ENCODE measurements around the gene GPR157.
"Not testable (repeated sequence)": the region's sequence is repeated elsewhere in the genome, so short reads cannot be mapped to it uniquely, and the experiment has no call there.

The GPR157 gene, protein sequence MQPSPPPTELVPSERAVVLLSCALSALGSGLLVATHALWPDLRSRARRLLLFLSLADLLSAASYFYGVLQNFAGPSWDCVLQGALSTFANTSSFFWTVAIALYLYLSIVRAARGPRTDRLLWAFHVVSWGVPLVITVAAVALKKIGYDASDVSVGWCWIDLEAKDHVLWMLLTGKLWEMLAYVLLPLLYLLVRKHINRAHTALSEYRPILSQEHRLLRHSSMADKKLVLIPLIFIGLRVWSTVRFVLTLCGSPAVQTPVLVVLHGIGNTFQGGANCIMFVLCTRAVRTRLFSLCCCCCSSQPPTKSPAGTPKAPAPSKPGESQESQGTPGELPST

DNA sequence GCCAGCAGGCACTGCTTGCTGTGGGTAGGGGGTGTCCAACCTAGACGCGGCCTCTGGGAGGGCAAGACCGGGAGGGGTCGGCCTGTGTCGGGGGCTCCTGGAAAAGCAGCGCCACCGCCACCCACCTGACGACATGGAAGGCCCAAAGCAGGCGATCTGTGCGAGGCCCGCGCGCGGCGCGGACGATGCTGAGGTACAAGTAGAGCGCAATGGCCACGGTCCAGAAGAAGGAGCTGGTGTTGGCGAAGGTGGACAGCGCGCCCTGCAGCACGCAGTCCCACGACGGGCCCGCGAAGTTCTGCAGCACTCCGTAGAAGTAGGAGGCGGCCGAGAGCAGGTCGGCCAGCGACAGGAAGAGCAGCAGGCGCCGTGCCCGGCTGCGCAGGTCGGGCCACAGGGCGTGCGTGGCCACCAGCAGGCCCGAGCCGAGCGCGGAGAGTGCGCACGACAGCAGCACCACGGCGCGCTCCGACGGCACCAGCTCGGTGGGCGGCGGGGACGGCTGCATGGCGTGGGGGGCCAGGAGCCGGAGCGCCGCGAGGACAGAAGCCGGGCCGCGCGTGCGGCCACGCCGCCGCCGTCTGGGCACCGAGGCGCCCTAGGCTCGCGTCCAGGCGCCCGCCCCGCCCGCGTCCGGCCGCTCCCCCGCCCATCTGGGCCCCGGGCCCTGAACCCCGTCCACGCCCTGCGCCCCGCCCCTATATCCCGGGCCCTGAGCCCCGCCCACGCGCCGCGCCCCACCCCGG, at the start of gene GPR157:
Gene GPR157, minus strand, starts transcription at position 583 of the 746 bp plus-strand sequence. Its CDS starts 75 bp downstream, at position 508.
- DNase-seq = peak; percentile 53

DNA sequence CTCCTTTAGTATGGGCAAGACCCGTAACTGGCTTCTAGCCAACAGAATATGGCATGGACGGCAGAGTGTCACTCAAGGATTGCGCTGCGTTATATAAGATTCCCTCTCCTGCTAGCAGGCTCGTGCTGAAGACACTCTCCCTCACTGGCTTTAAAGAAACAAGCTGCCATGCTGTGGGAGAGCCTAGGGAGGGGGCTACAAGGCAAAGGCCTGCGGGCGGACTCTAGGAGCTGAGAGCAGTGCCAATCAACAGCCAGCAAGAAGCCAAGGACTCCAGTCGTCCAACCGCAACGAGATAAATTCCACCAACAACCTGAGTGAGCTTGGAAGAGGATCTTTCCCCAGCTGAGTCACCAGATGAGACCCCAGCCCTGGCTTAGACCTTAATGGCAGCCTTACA, 45.9 kb upstream of the GPR157 start:
- no peak for DNase-seq

GRCh38 chr1:9174243-9174642, 45.3 kb upstream of the GPR157 start:
- no peak for DNase-seq

DNA sequence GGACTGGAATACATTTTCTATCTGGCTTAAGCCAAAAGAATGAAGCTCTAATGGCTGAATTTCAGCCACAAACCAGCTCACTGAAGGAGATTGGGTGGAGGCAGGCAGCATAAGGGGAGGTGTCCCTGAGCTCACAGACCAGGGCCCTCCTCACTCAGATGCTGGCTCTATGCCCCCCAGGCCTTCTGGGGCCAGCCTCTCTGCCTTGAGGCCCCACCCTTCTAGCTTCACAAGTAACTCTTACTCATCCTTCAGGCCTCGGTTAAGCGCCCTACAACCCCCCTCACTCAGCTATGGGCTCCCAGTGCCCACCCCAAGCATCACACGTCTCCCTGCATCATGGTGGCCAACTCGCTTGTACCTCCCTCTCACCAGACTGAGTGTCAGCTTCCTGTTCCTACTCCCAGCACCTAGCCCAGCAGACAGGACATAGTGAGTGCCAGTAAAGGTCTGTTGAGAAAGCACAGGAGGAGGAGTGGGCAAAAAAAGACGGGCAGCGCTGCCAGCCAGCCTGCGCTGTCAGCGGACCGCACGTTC, 40.8 kb upstream of the GPR157 start:
- no peak for DNase-seq

DNA sequence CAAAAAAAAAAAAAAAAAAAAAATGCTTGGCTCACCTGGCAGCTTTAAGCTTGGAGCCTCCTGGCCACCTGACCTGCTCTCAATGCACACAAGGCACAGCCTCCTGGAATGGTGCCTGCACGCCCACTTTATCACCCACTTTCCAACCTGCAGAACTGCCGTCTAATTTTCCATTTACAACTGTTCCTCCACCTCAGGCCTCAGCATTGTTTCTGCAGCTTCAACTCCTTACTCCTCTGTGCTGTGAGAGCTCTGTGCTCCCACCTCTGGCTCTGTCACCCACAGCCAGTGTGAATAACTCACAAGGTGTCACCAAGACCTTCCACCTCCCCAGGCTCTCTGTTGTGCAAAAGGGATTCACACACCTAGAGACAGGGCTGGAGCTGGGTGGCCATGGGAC, 38.7 kb upstream of the GPR157 start:
- no peak for DNase-seq

DNA sequence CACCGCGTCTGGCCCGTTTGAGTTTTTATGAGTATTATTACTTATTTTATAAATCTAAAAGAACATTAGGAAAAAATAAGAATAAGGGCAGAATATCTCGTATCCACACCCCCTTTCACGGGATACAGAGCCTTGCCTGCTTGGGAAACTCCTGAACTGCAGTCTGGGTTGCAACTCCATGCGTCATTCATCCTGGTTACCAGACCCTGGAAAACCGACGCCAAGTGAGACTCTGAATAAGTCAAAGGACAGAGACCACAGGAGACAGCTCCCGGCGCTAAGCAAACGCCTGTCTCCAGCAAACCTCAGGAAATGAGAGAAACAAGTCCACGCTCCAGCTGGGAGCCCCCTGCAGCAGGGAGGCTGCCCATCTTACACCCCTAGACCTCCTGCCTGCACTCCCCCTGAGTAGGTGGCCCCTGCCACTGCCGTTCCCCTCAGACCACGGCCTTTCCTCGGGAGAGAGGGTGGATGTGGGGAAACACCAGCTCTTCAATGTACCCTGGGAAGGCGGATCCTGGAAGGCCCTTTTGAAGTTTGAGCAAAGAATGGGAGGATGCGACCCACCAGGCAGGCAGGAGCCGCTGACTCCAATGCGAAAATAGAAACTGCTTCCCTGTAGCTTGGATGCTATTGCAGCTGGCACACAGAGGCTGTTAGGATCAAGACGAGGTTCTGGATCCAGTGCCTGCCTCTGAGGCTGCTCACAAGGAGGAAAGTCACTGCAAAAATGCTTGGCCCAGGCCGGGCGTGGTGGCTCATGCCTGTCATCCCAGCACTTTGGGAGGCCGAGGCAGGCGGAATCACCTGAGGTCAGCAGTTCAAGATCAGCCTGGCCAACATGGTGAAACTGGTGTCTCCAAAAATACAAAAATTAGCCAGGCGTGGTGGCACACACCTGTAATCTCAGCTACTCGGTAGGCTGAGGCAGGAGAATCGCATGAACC, 37.7 kb upstream of the GPR157 start:
- DNase-seq = no peak

- DNase-seq = no peak
These were observed 36.5 kb upstream of the GPR157 start for GRCh38 chr1:9165396-9165795.

DNA sequence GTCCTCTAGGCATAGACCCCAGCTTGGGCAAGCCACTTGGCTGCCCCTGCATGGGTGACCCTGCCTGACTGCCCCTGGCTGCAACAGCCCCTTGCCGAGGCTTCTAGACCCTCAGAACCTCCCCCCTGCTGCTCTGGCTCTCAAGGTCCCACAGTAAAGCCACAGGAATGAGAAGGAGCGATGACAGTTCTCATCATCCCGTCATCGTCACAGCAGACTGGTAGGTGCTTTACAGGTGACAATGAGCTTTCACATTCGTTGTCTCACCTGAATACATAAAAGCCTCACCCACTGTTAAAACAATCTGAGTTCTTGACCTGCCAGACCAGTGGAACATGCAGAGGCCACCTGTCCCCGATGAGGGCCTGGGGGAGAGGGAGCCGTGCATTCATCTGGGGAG, 36.0 kb upstream of the GPR157 start:
- DNase-seq = no peak

DNA sequence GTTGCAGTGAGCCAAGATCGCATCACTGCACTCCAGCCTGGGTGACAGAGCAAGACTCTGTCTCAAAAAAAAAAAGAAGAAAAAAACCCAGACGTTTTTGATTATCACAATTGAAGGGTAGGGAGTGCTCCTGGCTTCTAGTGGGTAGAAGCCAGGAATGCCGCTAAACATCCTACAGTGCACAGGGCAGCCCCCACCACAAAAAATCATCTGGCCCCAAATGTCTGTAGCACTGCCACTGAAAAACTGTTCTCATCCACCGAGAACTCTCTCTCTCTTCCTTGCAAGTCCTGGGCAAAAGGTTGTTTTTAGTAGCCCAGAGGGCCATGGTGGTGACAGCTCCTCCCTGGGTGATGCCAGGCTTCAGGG, 35.6 kb upstream of the GPR157 start:
- DNase-seq = no peak

GRCh38 chr1:9161963-9162362, 33.1 kb upstream of the GPR157 start:
- DNase-seq = no peak

GRCh38 chr1:9161342-9161741, 32.4 kb upstream of the GPR157 start:
- no peak for DNase-seq

DNA sequence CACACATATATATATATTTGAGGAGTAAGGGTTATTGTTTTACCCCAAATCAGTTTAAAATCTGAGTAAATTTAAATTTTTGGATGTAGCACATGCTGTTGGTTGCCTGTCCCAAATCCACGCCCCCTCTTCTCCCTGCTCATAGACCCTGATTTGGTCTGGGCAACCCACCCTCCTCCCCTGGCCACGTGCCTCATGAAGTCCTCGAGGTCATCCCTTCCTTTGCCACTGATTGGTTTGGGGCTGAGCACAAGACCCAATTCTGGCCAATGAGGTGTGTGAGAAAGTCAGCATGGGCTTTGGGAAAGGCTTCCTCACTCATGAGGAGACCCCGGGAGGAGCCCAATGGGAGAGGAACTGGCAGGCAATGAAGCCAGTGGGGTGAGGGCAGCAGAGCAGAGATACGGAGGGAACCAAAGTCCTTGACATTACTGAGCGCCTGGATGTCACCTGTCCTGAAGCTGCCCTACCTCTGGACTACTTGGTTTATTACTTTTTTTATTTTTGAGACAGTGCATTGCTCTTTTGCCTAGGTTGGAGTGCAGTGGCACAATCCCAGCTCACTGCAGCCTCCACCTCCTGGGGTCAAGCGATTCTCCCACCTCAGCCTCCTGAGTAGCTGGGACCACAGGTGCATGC, 31.3 kb upstream of the GPR157 start:
- DNase-seq = no peak

- DNase-seq = no peak
These were observed 27.0 kb upstream of the GPR157 start for GRCh38 chr1:9155879-9156278.

DNA sequence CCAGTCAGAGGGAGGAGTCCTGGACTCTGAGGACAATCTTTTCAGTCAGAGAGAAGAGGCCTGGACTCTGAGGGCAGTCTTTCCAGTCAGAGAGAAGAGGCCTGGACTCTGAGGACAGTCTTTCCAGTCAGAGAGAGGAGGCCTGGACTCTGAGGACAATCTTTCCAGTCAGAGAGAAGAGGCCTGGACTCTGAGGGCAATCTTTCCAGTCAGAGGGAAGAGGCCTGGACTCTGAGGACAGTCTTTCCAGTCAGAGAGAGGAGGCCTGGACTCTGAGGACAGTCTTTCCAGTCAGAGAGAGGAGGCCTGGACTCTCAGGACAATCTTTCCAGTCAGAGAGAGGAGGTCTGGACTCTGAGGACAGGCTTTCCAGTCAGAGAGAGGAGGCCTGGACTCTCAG, 26.5 kb upstream of the GPR157 start:
- DNase-seq = not testable (repeated sequence)

DNA sequence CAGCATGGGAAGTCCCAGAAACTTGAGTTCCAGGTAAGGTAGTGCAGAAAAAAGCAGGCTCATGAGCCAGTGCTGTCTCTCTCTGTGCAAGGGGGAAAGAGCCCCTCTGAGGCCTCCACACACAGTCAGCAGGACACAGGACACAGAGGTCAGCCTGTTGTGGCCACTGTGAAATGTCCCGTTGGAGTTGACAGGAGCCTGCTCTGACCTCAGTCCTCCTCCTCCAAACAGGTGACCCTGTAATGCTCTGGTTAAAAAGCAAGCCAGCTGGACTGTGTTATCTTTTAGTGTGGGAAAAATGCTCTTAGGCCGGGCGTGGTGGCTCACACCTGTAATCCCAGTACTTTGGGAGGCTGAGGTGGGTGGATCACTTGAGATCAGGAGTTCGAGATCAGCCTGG, 24.2 kb upstream of the GPR157 start:
- DNase-seq = no peak

DNA sequence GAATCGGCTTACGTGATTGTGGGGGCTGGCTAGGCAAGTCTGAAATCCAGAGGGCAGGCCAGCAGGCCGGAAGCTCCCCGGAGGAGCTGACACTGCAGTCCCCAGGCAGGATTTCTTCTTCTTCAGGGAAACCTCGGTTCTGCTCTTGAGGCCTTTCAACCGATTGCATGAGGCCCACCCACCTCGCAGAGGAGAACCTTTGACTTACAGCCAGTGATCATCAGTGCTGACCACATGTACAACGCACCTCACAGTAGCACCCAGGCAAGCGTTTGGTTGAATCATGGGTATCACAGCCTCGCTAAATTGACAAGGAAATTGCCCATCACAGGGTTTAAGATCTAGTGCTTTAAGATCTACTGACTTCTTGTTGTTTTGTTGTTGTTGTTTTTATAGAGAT, 23.6 kb upstream of the GPR157 start:
- DNase-seq = no peak

GRCh38 chr1:9151328-9151860, 22.5 kb upstream of the GPR157 start:
- no peak for DNase-seq

GRCh38 chr1:9150582-9151327, 21.9 kb upstream of the GPR157 start:
- no peak for DNase-seq

DNA sequence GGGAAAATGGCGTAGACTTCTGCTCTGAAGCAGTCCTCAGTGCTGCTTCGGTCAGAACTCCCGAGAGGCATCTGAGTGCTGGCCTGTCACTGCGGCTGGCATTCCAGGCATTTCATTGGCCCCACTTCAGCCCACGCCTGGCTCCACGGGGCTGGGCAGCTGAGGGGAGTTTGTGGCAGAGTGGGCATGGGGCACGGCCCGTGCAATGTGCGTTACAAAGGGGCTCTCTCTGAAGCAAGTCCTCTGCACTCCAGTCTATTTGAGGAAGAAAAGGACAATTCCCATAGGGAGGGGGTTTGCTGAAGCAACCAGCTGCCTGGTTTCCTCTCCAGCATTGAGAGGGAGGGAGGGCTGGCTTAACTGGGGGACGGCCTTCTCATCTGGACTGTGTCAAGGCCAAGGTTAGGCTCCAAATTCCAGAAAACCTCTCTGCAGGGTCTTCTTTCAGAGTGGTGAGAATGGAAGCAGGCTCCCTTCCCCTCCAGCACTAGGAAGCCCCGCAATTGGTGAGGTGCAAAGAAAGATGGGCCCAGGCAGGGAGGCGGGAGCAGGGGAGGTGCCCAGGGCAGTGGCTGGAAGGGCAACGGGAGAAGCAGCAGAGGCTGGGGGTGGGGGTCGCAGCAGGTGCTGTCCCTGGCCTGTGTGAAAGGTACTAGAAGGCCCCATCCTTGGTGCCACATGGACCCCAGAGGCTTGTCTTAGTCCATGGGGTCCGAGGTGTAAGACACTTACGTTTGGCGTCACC, 21.1 kb upstream of the GPR157 start:
- DNase-seq = no peak

GRCh38 chr1:9149151-9149550, 20.2 kb upstream of the GPR157 start:
- DNase-seq = no peak

DNA sequence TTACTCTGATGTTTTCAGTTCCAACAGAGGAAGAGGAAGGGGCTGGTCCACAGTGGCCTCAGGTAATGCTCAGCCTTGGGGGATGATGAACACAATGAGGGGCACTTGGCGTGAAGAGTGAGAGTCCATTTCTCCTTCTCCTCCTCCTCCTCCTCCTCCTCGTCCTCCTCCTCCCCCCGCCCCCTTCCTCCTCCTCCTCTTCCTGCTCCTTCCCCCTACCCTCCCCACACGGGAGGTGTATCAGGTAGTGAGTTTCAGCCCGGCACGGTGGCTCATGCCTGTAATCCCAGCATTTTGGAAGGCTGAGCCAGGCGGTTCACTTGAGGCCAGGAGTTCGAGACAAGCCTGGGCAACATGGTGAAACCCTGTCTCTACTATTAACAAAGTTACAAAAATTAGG, 17.3 kb upstream of the GPR157 start:
- DNase-seq = no peak

Data from CD4-positive, alpha-beta T cell treated with Interleukin-15 for 1 hour (primary cell).